ENCODE data around the gene MAP1LC3A. TPM values are rescaled to one million over a fixed set of nuclear protein-coding genes. Genes with fewer than 3 reads are reported as not detected.

The MAP1LC3A gene
- total RNA-seq, 1 donor, result 29.7 TPM

GRCh38 chr20:34567892-34568865 is 9.7 kb downstream of the MAP1LC3A start:
- no peaks in the 10 kb centered on the region for H3K36me3 ChIP-seq (ENCODE audit: insufficient read depth, low read length)
- H3K4me2 ChIP-seq (ENCODE audit: insufficient read depth, low read length), result no peak overlapping the region
- no peak overlapping the region for H3K27ac ChIP-seq (ENCODE audit: low read depth, low read length)
- H3K9me3 ChIP-seq (ENCODE audit: low read depth, low read length), result no peaks in the 10 kb centered on the region
- H4K20me1 ChIP-seq (ENCODE audit: insufficient read depth, low read length), result no peaks in the 10 kb centered on the region
- H3K4me3 ChIP-seq (ENCODE audit: insufficient read depth, low read length), result no peak overlapping the region
- H2AFZ ChIP-seq (ENCODE audit: low read length), result no peak overlapping the region
- DNase-seq (ENCODE audit: insufficient read length, low spot score, missing footprints), result no peak
- TF ChIP-seq CTCF (IDR thresholded peaks at IDR 0.05; ENCODE audit: extremely low read depth, low read depth, low read length), result no peak
- no peaks in the 10 kb centered on the region for H3K79me2 ChIP-seq (ENCODE audit: insufficient read depth, low read length)
- no peaks in the 10 kb centered on the region for H3K27me3 ChIP-seq (ENCODE audit: insufficient read depth, low read length)
- H3K4me1 ChIP-seq (ENCODE audit: insufficient read depth, low read length), result peaks cover 2% of the 10 kb centered on the region

- H3K4me1 ChIP-seq (ENCODE audit: insufficient read depth, low read length), result peaks cover 2% of the 10 kb centered on the region
- H3K4me3 ChIP-seq (ENCODE audit: insufficient read depth, low read length), result no peak overlapping the region
- H2AFZ ChIP-seq (ENCODE audit: low read length), result no peak overlapping the region
- no peaks in the 10 kb centered on the region for H3K36me3 ChIP-seq (ENCODE audit: insufficient read depth, low read length)
- H3K79me2 ChIP-seq (ENCODE audit: insufficient read depth, low read length), result no peaks in the 10 kb centered on the region
- no peak for TF ChIP-seq CTCF (IDR thresholded peaks at IDR 0.05; ENCODE audit: extremely low read depth, low read depth, low read length)
- no peaks in the 10 kb centered on the region for H3K9me3 ChIP-seq (ENCODE audit: low read depth, low read length)
- no peak overlapping the region for H3K27ac ChIP-seq (ENCODE audit: low read depth, low read length)
- no peak overlapping the region for H3K4me2 ChIP-seq (ENCODE audit: insufficient read depth, low read length)
- H4K20me1 ChIP-seq (ENCODE audit: insufficient read depth, low read length), result no peaks in the 10 kb centered on the region
- H3K27me3 ChIP-seq (ENCODE audit: insufficient read depth, low read length), result no peaks in the 10 kb centered on the region
- DNase-seq (ENCODE audit: insufficient read length, low spot score, missing footprints), result no peak
These were observed 11.1 kb downstream of the MAP1LC3A start for GRCh38 chr20:34569598-34569997.

- Histone ChIP-seq H4K20me1 (ENCODE audit: insufficient read depth, low read length) (no peaks in the 10 kb centered on the region), H2AFZ (ENCODE audit: low read length) (no peak overlapping the region), H3K27ac (ENCODE audit: low read depth, low read length) (no peak overlapping the region), H3K4me2 (ENCODE audit: insufficient read depth, low read length) (no peak overlapping the region), H3K4me3 (ENCODE audit: insufficient read depth, low read length) (no peak overlapping the region), H3K27me3 (ENCODE audit: insufficient read depth, low read length) (no peaks in the 10 kb centered on the region), H3K36me3 (ENCODE audit: insufficient read depth, low read length) (peaks cover 3% of the 10 kb centered on the region), H3K4me1 (ENCODE audit: insufficient read depth, low read length) (peaks cover 2% of the 10 kb centered on the region), H3K9me3 (ENCODE audit: low read depth, low read length) (no peaks in the 10 kb centered on the region), H3K79me2 (ENCODE audit: insufficient read depth, low read length) (no peaks in the 10 kb centered on the region)
- DNase-seq (ENCODE audit: insufficient read length, low spot score, missing footprints), result peak; percentile 84
- TF ChIP-seq CTCF (IDR thresholded peaks at IDR 0.05; ENCODE audit: extremely low read depth, low read depth, low read length), result no peak
These were observed 12.4 kb downstream of the MAP1LC3A start for GRCh38 chr20:34570859-34571306.

GRCh38 chr20:34571753-34572152 is 13.2 kb downstream of the MAP1LC3A start:
- no peak overlapping the region for H2AFZ ChIP-seq (ENCODE audit: low read length)

More at GRCh38 chr20:34571753-34572152, 13.2 kb downstream of the MAP1LC3A start:
- Histone ChIP-seq H3K4me2 (ENCODE audit: insufficient read depth, low read length) (no peak overlapping the region), H3K27me3 (ENCODE audit: insufficient read depth, low read length) (no peaks in the 10 kb centered on the region), H3K79me2 (ENCODE audit: insufficient read depth, low read length) (no peaks in the 10 kb centered on the region), H3K9me3 (ENCODE audit: low read depth, low read length) (no peaks in the 10 kb centered on the region), H3K4me3 (ENCODE audit: insufficient read depth, low read length) (no peak overlapping the region), H4K20me1 (ENCODE audit: insufficient read depth, low read length) (no peaks in the 10 kb centered on the region), H3K27ac (ENCODE audit: low read depth, low read length) (no peak overlapping the region), H3K4me1 (ENCODE audit: insufficient read depth, low read length) (peaks cover 2% of the 10 kb centered on the region), H3K36me3 (ENCODE audit: insufficient read depth, low read length) (peaks cover 3% of the 10 kb centered on the region)
- TF ChIP-seq CTCF (IDR thresholded peaks at IDR 0.05; ENCODE audit: extremely low read depth, low read depth, low read length), result no peak
- DNase-seq (ENCODE audit: insufficient read length, low spot score, missing footprints), result no peak

Measured in osteoblast (primary cell).